Progenitor cell of endocrine pancreas (in vitro differentiated cells): Measurements from ENCODE around the gene CCNJ. TPM values are rescaled to one million over a fixed set of nuclear protein-coding genes. Genes with fewer than 3 reads are reported as not detected.

Experiments
- DNase-seq: peaks from one replicate; pipeline ENCODE4 v3.0.0; 2021; ENCODE audit warnings: low spot score; ENCODE audit not compliant: unreplicated experiment
- H3K27ac Mint-ChIP-seq: 2 replicates; pipeline ENCODE4 v1.8.0; 2021; ENCODE audit warnings: mild to moderate bottlenecking, moderate library complexity, mixed read lengths
- H3K27me3 Mint-ChIP-seq: 2 replicates; pipeline ENCODE4 v1.8.0; 2021; ENCODE audit warnings: mixed read lengths
- H3K36me3 Mint-ChIP-seq: 2 replicates; pipeline ENCODE4 v1.8.0; 2022; ENCODE audit warnings: mixed read lengths; ENCODE audit not compliant: insufficient read depth
- H3K4me1 Mint-ChIP-seq: 2 replicates; pipeline ENCODE4 v1.8.0; 2021; ENCODE audit warnings: low read depth, mixed read lengths
- H3K4me3 Mint-ChIP-seq: 2 replicates; pipeline ENCODE4 v1.8.0; 2021; ENCODE audit warnings: low read depth, mild to moderate bottlenecking, moderate library complexity, mixed read lengths
- H3K9me3 Mint-ChIP-seq: 2 replicates; pipeline ENCODE4 v1.8.0; 2021; ENCODE audit warnings: low read depth, mixed read lengths
- CTCF ChIP-seq: fragments of 200-600 bp; sonication (generic); IDR thresholded peaks from one replicate; pipeline ENCODE4 v1.5.0; 2021; ENCODE audit warnings: antibody characterized with exemption, mild to moderate bottlenecking; ENCODE audit not compliant: unreplicated experiment
- microRNA-seq: library from miRNA; unstranded; fragments of <30 nt; microRNA quantifications from one replicate; pipeline ENCODE4 v1.1.0, GENCODE V29; 2020; ENCODE audit warnings: borderline number of aligned reads; ENCODE audit not compliant: unreplicated experiment
- total RNA-seq: library from RNA; stranded (reverse); gene quantifications from 2 replicates; pipeline ENCODE4 v1.2.1, GENCODE V29; 2021

CCNJ gene
- total RNA-seq, 1 donor from 2014 or later: 45.8 TPM

GRCh38 chr10:96107623-96108038 is 64.2 kb downstream of the CCNJ start:
- no peak overlapping the region for H3K4me3 Mint-ChIP-seq
- no peak for TF ChIP-seq CTCF
- DNase-seq: no peak
- H3K27me3 Mint-ChIP-seq: no peaks in the 10 kb centered on the region
- no peaks in the 10 kb centered on the region for H3K36me3 Mint-ChIP-seq
- H3K4me1 Mint-ChIP-seq: no peaks in the 10 kb centered on the region
- H3K27ac Mint-ChIP-seq: no peak overlapping the region
- peaks cover 3% of the 10 kb centered on the region for H3K9me3 Mint-ChIP-seq

Small RNA genes within 50 kb of the gene (microRNA-seq; reads per million reads assigned to microRNA genes)
- not detected for gene MIR3157

Other genes starting within 250 kb of the CCNJ start
- 0.77 and 0.82 TPM in 2 replicates for gene CC2D2B, start 135.6 kb upstream of the CCNJ start, total RNA-seq
- 49.9 and 51.9 TPM in 2 replicates for gene ZNF518A, start 86.7 kb downstream of the CCNJ start, total RNA-seq
- 1.6 and 1.8 TPM in 2 replicates for gene BLNK, start 228.0 kb downstream of the CCNJ start, total RNA-seq